GM19099 (cell line): ENCODE data around the gene AATF.

Source experiments
- POLR2A ChIP-seq: IDR thresholded peaks from 3 replicates; pipeline ENCODE4 v1.6.1; 2011; ENCODE audit warnings: low read depth; ENCODE audit not compliant: insufficient read length; ENCODE audit errors: extremely low read depth

AATF gene

DNA sequence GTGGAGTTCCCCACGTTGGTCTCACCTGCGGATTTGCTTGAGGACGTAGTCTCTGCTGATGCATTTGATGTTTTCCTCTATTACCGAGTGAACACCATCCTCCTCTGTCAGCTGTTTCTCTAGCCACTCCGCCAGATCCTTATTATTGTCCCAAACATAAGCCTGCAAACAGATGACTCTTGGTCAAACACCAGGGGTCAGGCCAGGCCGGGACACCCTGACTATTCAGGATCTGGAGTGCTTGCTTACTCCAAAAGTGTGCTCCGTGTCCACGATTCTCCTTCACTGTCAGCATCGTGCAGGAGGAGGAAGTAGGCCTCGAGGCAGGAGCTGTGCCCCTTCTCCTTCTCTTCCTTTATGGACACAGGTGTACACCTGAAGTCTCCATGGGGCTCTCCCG is 140.2 kb downstream of the AATF start:
- TF ChIP-seq POLR2A: no peak

DNA sequence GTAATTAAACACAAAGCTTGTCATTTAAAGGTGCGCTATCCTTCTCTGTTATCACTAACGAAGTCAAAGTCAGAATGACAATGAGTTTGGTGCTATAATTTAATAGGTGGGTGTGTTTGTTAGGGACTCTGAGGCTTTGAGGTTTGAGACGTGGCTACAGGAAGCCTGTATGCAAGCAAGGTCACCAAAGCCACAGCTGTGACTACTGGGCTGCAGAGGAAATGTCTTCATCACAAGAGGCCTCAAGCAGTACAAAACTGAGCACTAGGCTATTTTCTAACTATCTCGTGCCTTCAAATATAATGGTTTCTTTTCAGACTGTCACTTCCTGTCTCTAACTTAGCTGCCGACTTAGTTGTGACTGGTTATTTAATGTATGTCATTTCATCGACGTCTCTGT is 141.2 kb downstream of the AATF start:
- TF ChIP-seq POLR2A: no peak

DNA sequence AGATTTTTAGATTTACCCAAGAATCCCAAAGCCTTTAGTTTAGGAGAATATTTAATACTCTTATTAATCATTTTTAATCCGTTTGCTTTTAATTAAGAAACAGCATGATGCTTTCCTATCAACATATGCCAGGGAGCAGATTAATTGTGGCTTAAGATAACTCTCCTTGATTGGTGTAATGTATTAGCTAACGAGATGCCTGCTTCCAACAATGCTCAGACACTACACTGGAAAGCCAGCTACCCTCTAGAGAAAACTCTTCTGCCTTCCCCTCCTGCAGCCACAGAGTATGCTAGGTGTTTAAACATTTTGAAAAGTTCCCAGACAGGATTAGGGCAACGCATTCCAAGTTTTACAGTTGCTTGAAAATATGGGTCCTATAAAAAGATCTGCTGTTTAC is 142.2 kb downstream of the AATF start:
- no peak for TF ChIP-seq POLR2A

DNA sequence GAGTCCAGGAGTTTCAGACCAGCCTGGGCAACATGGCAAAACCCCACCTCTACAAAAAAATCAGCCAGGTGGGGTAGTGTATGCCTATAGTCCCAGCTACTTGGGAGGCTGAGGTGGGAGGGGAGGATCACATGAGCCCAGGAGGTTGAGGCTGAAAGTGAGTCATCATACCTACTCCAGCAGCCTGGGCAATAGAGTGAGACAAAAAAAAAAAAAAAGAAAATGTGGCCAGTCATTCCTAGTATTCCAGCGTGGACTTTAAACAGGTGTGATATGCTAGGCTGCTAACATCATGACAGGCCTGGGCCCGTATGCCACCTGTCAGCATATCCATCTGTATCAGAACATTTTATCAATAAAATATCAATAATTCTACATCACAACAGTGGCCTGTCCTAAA is 143.3 kb downstream of the AATF start:
- no peak for TF ChIP-seq POLR2A

DNA sequence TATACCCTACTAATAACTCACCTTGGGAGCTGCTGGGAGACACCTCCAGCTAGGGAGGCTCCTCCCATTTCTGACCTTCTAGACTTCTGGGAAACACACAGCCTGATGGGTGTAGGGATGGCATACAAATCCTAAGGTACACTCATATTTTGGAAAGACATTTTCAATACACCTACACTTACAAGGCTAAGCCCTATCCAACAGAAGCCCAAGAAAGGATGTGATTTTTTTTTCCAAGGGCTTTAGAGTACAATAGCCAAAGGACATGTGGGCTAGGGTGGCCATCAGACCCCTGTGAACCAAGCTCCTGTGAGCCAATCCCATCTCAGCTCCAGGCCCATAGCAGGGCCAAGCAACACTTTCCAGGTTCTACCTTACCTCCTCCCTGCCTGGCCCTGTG is 143.9 kb downstream of the AATF start:
- no peak for TF ChIP-seq POLR2A

DNA sequence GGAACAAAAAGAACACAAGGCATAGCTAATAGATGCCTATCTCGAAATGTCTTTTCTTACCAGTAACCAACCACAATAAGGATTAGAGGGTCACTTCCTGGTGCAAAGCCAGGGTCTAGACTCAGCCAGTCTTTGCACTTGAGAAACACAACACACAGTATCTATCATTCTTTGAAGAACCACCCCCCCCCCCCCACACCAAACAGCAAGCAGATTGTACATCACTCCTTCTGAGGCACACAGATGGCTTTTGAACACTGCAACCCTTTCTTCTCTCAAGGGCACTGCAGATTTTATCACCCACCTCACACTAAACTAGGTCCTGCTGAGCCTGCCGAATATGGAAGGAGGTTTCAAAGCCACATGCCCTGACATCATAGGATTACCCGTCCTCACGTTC is 145.6 kb downstream of the AATF start:
- TF ChIP-seq POLR2A: no peak

DNA sequence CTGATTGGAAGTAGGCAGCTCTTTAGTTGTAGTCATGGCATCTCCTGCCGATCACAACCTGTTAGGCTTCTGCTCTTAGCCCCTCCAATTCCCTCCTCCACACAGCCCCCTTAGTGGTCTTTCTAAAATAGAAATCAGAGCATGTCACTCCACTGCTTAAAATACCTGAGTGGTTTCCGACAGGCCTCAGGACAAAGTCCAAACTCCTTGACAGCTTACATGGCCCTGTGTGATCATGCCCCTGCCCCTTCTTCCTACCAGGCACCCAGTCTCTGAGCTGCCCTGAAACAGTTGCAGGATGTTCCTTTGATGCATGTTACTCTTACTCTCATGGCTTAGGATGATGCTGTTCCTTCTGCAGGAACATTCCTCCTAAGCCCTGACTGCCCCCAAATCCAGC is 147.3 kb downstream of the AATF start:
- no peak for TF ChIP-seq POLR2A

DNA sequence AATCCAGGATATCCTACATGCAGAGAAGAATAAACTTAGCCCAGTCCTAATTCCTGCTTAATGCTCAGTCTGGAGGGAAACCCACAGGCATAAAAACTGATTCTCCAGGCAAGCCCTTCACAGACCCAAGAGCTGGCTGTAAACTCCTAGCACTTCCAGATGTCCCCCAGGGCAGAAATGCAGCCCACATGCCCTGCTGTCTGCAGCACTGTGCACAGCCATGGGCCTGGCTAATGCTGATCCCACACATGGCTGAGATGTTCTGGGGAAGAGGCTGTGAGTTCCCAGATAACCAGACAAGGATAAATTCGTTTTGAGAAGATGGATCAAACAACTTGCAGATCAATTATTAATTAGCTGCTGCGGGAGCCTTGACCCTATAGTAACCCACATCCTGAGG is 148.4 kb downstream of the AATF start:
- no peak for TF ChIP-seq POLR2A

DNA sequence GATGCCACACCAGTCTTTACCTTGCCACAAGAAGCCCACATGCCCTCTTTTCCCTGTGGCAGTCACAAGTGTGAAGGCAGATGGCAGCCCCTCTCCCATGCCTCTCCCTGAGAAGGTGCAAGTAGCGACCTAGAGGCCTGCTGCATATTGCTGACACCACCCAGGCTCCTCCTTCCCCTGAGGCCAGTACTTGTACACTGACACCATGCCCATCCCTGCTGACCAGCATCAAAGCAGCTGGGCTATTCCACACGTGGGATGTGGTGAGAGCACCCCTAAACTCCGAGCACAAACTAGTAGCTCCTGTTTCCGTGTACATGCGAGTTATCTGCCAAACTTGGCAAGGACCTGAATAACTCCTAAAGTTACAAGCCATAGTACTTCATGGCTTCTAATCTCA is 149.4 kb downstream of the AATF start:
- TF ChIP-seq POLR2A: no peak

DNA sequence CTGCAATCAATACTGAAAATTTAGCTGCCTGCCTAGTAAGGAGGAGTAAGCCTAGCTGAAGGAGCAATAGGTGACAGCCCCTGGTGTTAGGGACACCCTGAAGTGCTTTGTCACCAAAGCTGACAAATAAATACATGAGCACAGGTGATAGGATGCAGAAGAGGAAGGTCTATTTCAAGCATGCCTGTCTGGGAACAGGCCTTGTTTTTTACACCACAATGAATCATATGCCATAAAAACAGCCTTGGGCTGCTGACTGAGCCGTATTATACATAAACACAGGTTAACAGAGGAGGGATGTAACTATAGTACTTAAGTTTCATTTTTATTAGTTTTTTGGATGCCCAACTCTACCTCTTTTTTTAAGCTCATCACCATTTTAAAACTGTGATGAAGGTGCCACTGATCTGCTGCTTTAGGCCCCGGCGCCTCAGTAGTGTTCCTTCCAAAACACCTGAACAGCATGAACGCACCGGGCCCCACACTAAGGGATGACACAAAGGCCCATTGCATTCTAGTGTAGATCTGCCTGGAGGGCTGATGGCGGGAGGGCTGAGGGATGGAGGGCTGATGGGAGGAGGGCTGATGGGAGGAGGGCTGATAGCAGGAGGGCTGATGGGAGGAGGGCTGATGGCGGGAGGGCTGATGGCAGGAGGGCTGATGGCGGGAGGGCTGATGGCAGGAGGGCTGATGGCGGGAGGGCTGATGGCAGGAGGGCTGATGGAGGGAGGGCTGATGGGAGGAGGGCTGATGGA is 150.3 kb downstream of the AATF start:
- no peak for TF ChIP-seq POLR2A

DNA sequence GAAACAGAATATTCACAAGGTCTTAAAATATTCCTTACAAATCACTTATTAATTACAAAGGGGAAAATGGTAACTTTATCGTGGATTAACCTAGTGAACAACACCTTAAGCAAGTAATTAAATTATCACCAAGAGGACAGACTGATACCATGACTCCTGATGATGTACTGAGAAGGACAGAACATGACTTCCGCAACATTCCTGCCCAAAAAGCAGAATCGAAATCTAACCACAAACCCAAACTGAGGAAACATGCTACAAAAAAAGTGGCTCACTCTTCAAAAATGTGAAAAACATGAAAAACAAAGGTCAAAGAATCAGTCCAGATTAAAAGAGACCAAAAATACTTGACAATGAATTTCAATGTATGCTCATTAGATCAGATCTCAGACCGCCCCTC is 151.5 kb downstream of the AATF start:
- no peak for TF ChIP-seq POLR2A

DNA sequence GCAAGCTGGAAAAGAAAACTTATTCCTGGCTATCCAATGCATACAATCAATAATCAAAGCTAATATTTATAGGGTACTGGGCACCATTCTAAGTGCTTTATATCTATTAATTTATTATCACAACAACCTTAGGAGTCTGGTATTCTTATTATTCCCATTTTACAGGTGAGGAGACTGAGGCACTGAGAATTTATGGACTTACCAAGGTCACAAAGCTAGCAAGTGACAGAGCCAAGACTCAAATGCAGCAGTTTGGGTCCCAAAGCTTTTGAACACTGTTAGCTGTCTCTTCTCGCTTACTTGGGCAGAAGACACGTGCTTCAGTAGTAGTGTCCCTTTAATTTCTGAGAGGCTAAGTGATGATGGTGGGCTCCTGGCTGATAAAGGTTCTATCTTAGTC is 152.6 kb downstream of the AATF start:
- no peak for TF ChIP-seq POLR2A

DNA sequence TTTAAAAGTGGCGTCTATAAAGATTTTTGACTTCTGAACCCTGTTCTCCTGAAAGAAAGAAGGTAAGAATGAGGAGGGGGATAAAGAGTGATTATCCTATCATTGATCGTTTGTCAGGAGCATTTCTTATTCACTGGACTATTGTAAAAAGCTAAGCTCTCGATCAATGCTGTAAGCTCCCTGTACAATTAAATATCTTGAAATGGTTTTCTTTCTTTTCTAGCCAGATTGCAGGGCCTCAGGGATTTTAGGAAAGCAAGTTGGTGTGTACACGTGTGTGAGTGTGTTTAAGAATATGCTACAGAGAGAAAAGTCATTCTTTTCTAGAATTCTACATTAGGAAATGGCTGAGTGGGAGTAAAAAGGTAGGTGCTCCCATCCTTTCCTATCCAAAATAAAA is 154.5 kb downstream of the AATF start:
- TF ChIP-seq POLR2A: no peak

DNA sequence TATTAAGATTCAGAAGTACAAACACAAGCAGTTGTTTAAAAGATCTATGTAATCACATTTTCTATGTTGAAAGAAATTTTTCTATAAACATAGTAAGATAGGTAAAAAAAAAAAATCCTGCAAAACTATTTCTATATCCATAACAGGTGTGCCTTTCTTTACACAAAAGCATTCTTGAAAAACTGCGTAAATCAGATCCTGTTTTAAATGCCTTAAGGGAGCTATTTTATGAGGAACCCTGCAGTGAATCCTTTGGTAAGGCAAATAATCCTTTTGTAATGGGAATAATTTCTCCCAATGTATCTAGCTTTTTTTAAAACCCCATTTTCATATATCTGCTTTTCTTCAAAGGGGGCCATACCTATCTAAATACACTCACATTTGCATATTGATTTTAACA is 157.3 kb downstream of the AATF start:
- no peak for TF ChIP-seq POLR2A
